GM23338 (cell line): ENCODE data around the gene ARPC1A. TPM values are rescaled to one million over a fixed set of nuclear protein-coding genes. Genes with fewer than 3 reads are reported as not detected.

Source experiments
- ATAC-seq: fragments of 200-7000 bp; cut with Tn5 transposase; 3 replicates; pipeline ENCODE4 v1.9.1; 2020
- DNase-seq: peaks from one replicate; pipeline ENCODE4 v3.0.0-alpha.2; 2015; ENCODE audit warnings: low spot score
- H2AFZ ChIP-seq: fragments of 200-600 bp; sonication (generic); 2 replicates; pipeline ENCODE4 v1.8.0; 2016; ENCODE audit warnings: antibody characterized with exemption, mild to moderate bottlenecking, moderate library complexity
- H3F3A ChIP-seq: fragments of 200-600 bp; sonication (generic); replicated peaks from 2 replicates; pipeline ENCODE4 v1.8.0; 2017; ENCODE audit warnings: antibody characterized with exemption, mixed run types, low read depth
- H3K27ac ChIP-seq: fragments of 200-600 bp; sonication (generic); 2 replicates; pipeline ENCODE4 v1.6.1; 2016; ENCODE audit warnings: low read depth
- H3K27me3 ChIP-seq: fragments of 200-600 bp; sonication (generic); 2 replicates; pipeline ENCODE4 v1.8.0; 2016; ENCODE audit warnings: mild to moderate bottlenecking, mixed run types, moderate library complexity; ENCODE audit not compliant: insufficient read depth
- H3K36me3 ChIP-seq: fragments of 200-600 bp; sonication (generic); 2 replicates; pipeline ENCODE4 v1.8.0; 2016; ENCODE audit warnings: mild to moderate bottlenecking; ENCODE audit not compliant: insufficient read depth
- H3K4me1 ChIP-seq: fragments of 200-600 bp; sonication (generic); 2 replicates; pipeline ENCODE4 v1.8.0; 2016; ENCODE audit warnings: mild to moderate bottlenecking, moderate library complexity; ENCODE audit not compliant: insufficient read depth
- H3K4me2 ChIP-seq: fragments of 200-600 bp; sonication (generic); 2 replicates; pipeline ENCODE4 v1.7.1; 2017; ENCODE audit warnings: mixed run types
- H3K4me3 ChIP-seq: fragments of 200-600 bp; sonication (generic); 2 replicates; pipeline ENCODE4 v1.6.1; 2016; ENCODE audit warnings: mixed run types
- H3K79me2 ChIP-seq: fragments of 200-600 bp; sonication (generic); replicated peaks from 2 replicates; pipeline ENCODE4 v1.8.0; 2017; ENCODE audit warnings: mild to moderate bottlenecking; ENCODE audit not compliant: insufficient read depth
- H3K9me2 ChIP-seq: fragments of 200-600 bp; sonication (generic); 2 replicates; pipeline ENCODE4 v1.8.0; 2017; ENCODE audit not compliant: insufficient read depth
- H4K20me1 ChIP-seq: fragments of 200-600 bp; sonication (generic); replicated peaks from 2 replicates; pipeline ENCODE4 v1.8.0; 2017; ENCODE audit warnings: mild to moderate bottlenecking; ENCODE audit not compliant: insufficient read depth
- H3K27ac Mint-ChIP-seq: 2 replicates; pipeline ENCODE4 v1.8.0; 2020; ENCODE audit warnings: inconsistent platforms, mild to moderate bottlenecking, moderate library complexity, mixed read lengths
- H3K27me3 Mint-ChIP-seq: 3 replicates; pipeline ENCODE4 v1.8.0; 2022; ENCODE audit warnings: low read depth, mild to moderate bottlenecking, moderate library complexity, mixed read lengths, inconsistent platforms; ENCODE audit not compliant: insufficient read depth, poor library complexity
- H3K36me3 Mint-ChIP-seq: 3 replicates; pipeline ENCODE4 v1.8.0; 2021; ENCODE audit warnings: low read depth, mild to moderate bottlenecking, inconsistent platforms, moderate library complexity, mixed read lengths
- H3K4me1 Mint-ChIP-seq: 3 replicates; pipeline ENCODE4 v1.8.0; 2020; ENCODE audit warnings: mild to moderate bottlenecking, inconsistent platforms, mixed read lengths
- H3K4me3 Mint-ChIP-seq: 3 replicates; pipeline ENCODE4 v1.8.0; 2021; ENCODE audit warnings: moderate library complexity, mild to moderate bottlenecking, inconsistent platforms, mixed read lengths
- H3K9me3 Mint-ChIP-seq: 3 replicates; pipeline ENCODE4 v1.8.0; 2020; ENCODE audit warnings: moderate library complexity, mild to moderate bottlenecking, inconsistent platforms, mixed read lengths
- CREB1 ChIP-seq: fragments of 250-450 bp; sonication (Bioruptor Pico); IDR thresholded peaks from 2 replicates; pipeline ENCODE4 v1.5.0; 2020; ENCODE audit warnings: low read depth, mild to moderate bottlenecking, moderate library complexity
- EZH2 ChIP-seq: fragments of 200-600 bp; sonication (generic); IDR thresholded peaks from one replicate; pipeline ENCODE4 v1.8.0; 2017; ENCODE audit warnings: antibody characterized with exemption, mild to moderate bottlenecking, low read depth; ENCODE audit not compliant: unreplicated experiment
- EZH2phosphoT487 ChIP-seq: fragments of 200-600 bp; sonication (generic); IDR thresholded peaks from one replicate; pipeline ENCODE4 v1.8.1; 2018; ENCODE audit warnings: antibody characterized with exemption; ENCODE audit not compliant: unreplicated experiment
- JUNB ChIP-seq: IDR thresholded peaks from one replicate; pipeline ENCODE4 v1.6.1; 2016; ENCODE audit warnings: antibody characterized with exemption; ENCODE audit not compliant: unreplicated experiment
- NANOG ChIP-seq: IDR thresholded peaks from 2 replicates; pipeline ENCODE4 v1.6.1; 2016; ENCODE audit warnings: antibody characterized with exemption, borderline replicate concordance
- POLR2AphosphoS5 ChIP-seq: IDR thresholded peaks from 2 replicates; pipeline ENCODE4 v1.6.1; 2016; ENCODE audit warnings: antibody characterized with exemption, low read depth
- STAT1 ChIP-seq: IDR thresholded peaks from one replicate; pipeline ENCODE4 v1.6.1; 2016; ENCODE audit warnings: antibody characterized with exemption; ENCODE audit not compliant: unreplicated experiment
- ZNF114 ChIP-seq: fragments of 250-450 bp; sonication (Bioruptor Pico); IDR thresholded peaks from 2 replicates; pipeline ENCODE4 v1.5.0; 2020; ENCODE audit warnings: mild to moderate bottlenecking, moderate library complexity
- ZNF331 ChIP-seq: fragments of 250-450 bp; sonication (Bioruptor Pico); IDR thresholded peaks from 2 replicates; pipeline ENCODE4 v1.5.0; 2020; ENCODE audit warnings: low read depth, mild to moderate bottlenecking, moderate library complexity
- polyA plus RNA-seq: library from polyadenylated mRNA; unstranded; fragments of >200 nt; fragmentation: Nextera tagmentation; extraction: Ambion mirVana; gene quantifications from 2 replicates; pipeline ENCODE4 v1.2.1, GENCODE V29; 2016
- total RNA-seq: library from RNA; depleted of rRNA; stranded (reverse); fragments of >200 nt; shearing (Covaris generic); gene quantifications from 2 replicates; pipeline ENCODE4 v1.2.3, GENCODE V29; 2014
- TF ChIP-seq, protein P1 (sequence below): IDR thresholded peaks from one replicate; pipeline ENCODE4 v1.6.1; 2018; ENCODE audit warnings: antibody characterized with exemption; ENCODE audit not compliant: unreplicated experiment
- TF ChIP-seq, protein P2 (sequence below): fragments of 250-450 bp; sonication (Bioruptor Pico); IDR thresholded peaks from 2 replicates; pipeline ENCODE4 v1.5.0; 2020; ENCODE audit warnings: mild to moderate bottlenecking, moderate library complexity
- TF ChIP-seq, protein P3 (sequence below), 2 experiments: fragments of 200-600 bp in 1 of 2; sonication (generic) in 1 of 2; conservative IDR thresholded peaks; 2 replicates each; pipeline versions ENCODE4 v1.5.1 to v1.6.1; 2016 to 2017; ENCODE audit warnings: antibody characterized with exemption in 2 of 2, low read depth in 2 of 2, mild to moderate bottlenecking in 2 of 2, moderate library complexity in 1 of 2
- TF ChIP-seq, protein P4 (sequence below): IDR thresholded peaks from 2 replicates; pipeline ENCODE4 v1.6.1; 2016; ENCODE audit warnings: antibody characterized with exemption

ARPC1A gene
- total and polyA plus RNA-seq, 2 experiments from 2014 or later = 108 to 210 TPM

DNA sequence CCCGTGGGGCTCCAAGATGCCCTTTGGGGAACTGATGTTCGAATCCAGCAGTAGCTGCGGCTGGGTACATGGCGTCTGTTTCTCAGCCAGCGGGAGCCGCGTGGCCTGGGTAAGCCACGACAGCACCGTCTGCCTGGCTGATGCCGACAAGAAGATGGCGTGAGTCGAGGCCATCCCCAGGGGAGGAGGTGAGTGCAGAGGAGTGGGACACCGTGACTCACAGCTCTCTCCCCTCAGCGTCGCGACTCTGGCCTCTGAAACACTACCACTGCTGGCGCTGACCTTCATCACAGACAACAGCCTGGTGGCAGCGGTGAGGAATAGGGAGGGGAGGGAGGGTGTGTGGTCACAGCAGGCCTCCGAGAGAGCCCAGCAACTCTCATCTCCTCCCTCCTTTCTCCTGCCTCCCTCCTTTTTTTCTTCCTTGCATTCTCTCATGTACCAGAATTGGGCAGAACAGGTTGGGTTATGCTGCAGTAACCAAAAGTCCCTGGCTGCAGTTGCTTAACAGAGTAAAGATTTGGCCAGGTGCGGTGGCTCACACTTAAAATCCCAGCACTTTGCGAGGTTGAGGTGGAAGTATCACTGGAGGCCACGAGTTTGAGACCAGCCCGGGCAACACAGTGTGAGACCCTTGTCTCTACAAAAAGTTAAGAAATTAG lies 65.4 kb downstream of the ARPC1A start:
- no peak overlapping the region for H3K4me3 ChIP-seq
- Mint-ChIP-seq H3K4me1 (peaks cover 13% of the 10 kb centered on the region), H3K27ac (no peak overlapping the region), H3K9me3 (no peaks in the 10 kb centered on the region), H3K4me3 (peak overlapping the region; percentile 29; the same call in 1 of the 3 replicates), H3K27me3 (peaks cover 26% of the 10 kb centered on the region), H3K36me3 (peaks cover 42% of the 10 kb centered on the region)
- TF ChIP-seq JUNB (no peak), POLR2AphosphoS5 (no peak), NANOG (no peak), EZH2phosphoT487 (no peak), ZNF331 (CRISPR knock-in tag) (no peak), ZNF114 (CRISPR knock-in tag) (no peak), CREB1 (no peak), STAT1 (no peak), EZH2 (no peak)
- TF ChIP-seq, protein P1, sequence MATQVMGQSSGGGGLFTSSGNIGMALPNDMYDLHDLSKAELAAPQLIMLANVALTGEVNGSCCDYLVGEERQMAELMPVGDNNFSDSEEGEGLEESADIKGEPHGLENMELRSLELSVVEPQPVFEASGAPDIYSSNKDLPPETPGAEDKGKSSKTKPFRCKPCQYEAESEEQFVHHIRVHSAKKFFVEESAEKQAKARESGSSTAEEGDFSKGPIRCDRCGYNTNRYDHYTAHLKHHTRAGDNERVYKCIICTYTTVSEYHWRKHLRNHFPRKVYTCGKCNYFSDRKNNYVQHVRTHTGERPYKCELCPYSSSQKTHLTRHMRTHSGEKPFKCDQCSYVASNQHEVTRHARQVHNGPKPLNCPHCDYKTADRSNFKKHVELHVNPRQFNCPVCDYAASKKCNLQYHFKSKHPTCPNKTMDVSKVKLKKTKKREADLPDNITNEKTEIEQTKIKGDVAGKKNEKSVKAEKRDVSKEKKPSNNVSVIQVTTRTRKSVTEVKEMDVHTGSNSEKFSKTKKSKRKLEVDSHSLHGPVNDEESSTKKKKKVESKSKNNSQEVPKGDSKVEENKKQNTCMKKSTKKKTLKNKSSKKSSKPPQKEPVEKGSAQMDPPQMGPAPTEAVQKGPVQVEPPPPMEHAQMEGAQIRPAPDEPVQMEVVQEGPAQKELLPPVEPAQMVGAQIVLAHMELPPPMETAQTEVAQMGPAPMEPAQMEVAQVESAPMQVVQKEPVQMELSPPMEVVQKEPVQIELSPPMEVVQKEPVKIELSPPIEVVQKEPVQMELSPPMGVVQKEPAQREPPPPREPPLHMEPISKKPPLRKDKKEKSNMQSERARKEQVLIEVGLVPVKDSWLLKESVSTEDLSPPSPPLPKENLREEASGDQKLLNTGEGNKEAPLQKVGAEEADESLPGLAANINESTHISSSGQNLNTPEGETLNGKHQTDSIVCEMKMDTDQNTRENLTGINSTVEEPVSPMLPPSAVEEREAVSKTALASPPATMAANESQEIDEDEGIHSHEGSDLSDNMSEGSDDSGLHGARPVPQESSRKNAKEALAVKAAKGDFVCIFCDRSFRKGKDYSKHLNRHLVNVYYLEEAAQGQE = no peak
- TF ChIP-seq, protein P2, sequence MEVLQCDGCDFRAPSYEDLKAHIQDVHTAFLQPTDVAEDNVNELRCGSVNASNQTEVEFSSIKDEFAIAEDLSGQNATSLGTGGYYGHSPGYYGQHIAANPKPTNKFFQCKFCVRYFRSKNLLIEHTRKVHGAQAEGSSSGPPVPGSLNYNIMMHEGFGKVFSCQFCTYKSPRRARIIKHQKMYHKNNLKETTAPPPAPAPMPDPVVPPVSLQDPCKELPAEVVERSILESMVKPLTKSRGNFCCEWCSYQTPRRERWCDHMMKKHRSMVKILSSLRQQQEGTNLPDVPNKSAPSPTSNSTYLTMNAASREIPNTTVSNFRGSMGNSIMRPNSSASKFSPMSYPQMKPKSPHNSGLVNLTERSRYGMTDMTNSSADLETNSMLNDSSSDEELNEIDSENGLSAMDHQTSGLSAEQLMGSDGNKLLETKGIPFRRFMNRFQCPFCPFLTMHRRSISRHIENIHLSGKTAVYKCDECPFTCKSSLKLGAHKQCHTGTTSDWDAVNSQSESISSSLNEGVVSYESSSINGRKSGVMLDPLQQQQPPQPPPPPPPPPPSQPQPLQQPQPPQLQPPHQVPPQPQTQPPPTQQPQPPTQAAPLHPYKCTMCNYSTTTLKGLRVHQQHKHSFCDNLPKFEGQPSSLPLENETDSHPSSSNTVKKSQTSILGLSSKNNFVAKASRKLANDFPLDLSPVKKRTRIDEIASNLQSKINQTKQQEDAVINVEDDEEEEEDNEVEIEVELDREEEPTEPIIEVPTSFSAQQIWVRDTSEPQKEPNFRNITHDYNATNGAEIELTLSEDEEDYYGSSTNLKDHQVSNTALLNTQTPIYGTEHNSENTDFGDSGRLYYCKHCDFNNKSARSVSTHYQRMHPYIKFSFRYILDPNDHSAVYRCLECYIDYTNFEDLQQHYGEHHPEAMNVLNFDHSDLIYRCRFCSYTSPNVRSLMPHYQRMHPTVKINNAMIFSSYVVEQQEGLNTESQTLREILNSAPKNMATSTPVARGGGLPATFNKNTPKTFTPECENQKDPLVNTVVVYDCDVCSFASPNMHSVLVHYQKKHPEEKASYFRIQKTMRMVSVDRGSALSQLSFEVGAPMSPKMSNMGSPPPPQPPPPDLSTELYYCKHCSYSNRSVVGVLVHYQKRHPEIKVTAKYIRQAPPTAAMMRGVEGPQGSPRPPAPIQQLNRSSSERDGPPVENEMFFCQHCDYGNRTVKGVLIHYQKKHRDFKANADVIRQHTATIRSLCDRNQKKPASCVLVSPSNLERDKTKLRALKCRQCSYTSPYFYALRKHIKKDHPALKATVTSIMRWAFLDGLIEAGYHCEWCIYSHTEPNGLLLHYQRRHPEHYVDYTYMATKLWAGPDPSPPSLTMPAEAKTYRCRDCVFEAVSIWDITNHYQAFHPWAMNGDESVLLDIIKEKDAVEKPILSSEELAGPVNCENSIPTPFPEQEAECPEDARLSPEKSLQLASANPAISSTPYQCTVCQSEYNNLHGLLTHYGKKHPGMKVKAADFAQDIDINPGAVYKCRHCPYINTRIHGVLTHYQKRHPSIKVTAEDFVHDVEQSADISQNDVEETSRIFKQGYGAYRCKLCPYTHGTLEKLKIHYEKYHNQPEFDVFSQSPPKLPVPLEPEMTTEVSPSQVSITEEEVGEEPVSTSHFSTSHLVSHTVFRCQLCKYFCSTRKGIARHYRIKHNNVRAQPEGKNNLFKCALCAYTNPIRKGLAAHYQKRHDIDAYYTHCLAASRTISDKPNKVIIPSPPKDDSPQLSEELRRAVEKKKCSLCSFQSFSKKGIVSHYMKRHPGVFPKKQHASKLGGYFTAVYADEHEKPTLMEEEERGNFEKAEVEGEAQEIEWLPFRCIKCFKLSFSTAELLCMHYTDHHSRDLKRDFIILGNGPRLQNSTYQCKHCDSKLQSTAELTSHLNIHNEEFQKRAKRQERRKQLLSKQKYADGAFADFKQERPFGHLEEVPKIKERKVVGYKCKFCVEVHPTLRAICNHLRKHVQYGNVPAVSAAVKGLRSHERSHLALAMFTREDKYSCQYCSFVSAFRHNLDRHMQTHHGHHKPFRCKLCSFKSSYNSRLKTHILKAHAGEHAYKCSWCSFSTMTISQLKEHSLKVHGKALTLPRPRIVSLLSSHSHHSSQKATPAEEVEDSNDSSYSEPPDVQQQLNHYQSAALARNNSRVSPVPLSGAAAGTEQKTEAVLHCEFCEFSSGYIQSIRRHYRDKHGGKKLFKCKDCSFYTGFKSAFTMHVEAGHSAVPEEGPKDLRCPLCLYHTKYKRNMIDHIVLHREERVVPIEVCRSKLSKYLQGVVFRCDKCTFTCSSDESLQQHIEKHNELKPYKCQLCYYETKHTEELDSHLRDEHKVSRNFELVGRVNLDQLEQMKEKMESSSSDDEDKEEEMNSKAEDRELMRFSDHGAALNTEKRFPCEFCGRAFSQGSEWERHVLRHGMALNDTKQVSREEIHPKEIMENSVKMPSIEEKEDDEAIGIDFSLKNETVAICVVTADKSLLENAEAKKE (CRISPR knock-in tag) = no peak
- TF ChIP-seq, protein P3, sequence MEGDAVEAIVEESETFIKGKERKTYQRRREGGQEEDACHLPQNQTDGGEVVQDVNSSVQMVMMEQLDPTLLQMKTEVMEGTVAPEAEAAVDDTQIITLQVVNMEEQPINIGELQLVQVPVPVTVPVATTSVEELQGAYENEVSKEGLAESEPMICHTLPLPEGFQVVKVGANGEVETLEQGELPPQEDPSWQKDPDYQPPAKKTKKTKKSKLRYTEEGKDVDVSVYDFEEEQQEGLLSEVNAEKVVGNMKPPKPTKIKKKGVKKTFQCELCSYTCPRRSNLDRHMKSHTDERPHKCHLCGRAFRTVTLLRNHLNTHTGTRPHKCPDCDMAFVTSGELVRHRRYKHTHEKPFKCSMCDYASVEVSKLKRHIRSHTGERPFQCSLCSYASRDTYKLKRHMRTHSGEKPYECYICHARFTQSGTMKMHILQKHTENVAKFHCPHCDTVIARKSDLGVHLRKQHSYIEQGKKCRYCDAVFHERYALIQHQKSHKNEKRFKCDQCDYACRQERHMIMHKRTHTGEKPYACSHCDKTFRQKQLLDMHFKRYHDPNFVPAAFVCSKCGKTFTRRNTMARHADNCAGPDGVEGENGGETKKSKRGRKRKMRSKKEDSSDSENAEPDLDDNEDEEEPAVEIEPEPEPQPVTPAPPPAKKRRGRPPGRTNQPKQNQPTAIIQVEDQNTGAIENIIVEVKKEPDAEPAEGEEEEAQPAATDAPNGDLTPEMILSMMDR (conservative IDR thresholded peaks at IDR 0.05; ENCODE audit: low read depth in 2 of 2) = no peak
- TF ChIP-seq, protein P4, sequence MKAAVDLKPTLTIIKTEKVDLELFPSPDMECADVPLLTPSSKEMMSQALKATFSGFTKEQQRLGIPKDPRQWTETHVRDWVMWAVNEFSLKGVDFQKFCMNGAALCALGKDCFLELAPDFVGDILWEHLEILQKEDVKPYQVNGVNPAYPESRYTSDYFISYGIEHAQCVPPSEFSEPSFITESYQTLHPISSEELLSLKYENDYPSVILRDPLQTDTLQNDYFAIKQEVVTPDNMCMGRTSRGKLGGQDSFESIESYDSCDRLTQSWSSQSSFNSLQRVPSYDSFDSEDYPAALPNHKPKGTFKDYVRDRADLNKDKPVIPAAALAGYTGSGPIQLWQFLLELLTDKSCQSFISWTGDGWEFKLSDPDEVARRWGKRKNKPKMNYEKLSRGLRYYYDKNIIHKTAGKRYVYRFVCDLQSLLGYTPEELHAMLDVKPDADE = no peak
- peaks cover 10% of the 10 kb centered on the region; the same call in 1 of the 2 replicates for H4K20me1 ChIP-seq
- H3K36me3 ChIP-seq = peaks cover 6% of the 10 kb centered on the region; the same call in 1 of the 2 replicates
- no peaks in the 10 kb centered on the region for H3K79me2 ChIP-seq
- ATAC-seq = no peak
- DNase-seq = no peak
- no peaks in the 10 kb centered on the region for H3K9me2 ChIP-seq
- no peaks in the 10 kb centered on the region for H3K27me3 ChIP-seq
- H3K27ac ChIP-seq = no peak overlapping the region
- H3F3A ChIP-seq = peaks cover 29% of the 10 kb centered on the region
- H3K4me1 ChIP-seq = peaks cover 5% of the 10 kb centered on the region; the same call in 1 of the 2 replicates
- no peak overlapping the region for H3K4me2 ChIP-seq
- H2AFZ ChIP-seq = no peak overlapping the region
